Stimulated activated CD8-positive, alpha-beta memory T cell treated with anti-CD3 and anti-CD28 coated beads, Interleukin-7, amount 100 ng/mL, for 4 hours (primary cell): ENCODE data around the gene LUC7L3.
"Not testable (repeated sequence)": the region's sequence is repeated elsewhere in the genome, so short reads cannot be mapped to it uniquely, and the experiment has no call there.

Experiments used
- DNase-seq, 2 donors: peaks; one replicate each; pipeline ENCODE4 v3.0.0-alpha.2; 2020; ENCODE audit warnings: low read depth in 2 of 2

LUC7L3 gene

GRCh38 chr17:50785126-50785525, 65.7 kb downstream of the LUC7L3 start:
- DNase-seq: no peak

GRCh38 chr17:50785946-50786570, 66.7 kb downstream of the LUC7L3 start:
- no peak for DNase-seq

- no peak for DNase-seq
These were observed 67.7 kb downstream of the LUC7L3 start for GRCh38 chr17:50787106-50787505.

GRCh38 chr17:50790618-50791017, 71.2 kb downstream of the LUC7L3 start:
- DNase-seq: no peak

- DNase-seq: no peak
These were observed 72.7 kb downstream of the LUC7L3 start for GRCh38 chr17:50792132-50792531.

GRCh38 chr17:50793007-50793406, 73.6 kb downstream of the LUC7L3 start:
- DNase-seq: no peak

- DNase-seq: no peak
These were observed 75.0 kb downstream of the LUC7L3 start for GRCh38 chr17:50794361-50794760.

- DNase-seq: no peak
These were observed 77.9 kb downstream of the LUC7L3 start for GRCh38 chr17:50797135-50797810.

GRCh38 chr17:50798424-50799288, 79.3 kb downstream of the LUC7L3 start:
- DNase-seq: no peak

GRCh38 chr17:50799582-50799981, 80.2 kb downstream of the LUC7L3 start:
- no peak for DNase-seq

- DNase-seq: no peak
These were observed 80.8 kb downstream of the LUC7L3 start for GRCh38 chr17:50800196-50800700.

- DNase-seq: no peak
These were observed 83.5 kb downstream of the LUC7L3 start for GRCh38 chr17:50802609-50803571.

GRCh38 chr17:50803676-50804075, 84.3 kb downstream of the LUC7L3 start:
- DNase-seq: no peak

GRCh38 chr17:50804749-50805475, 85.5 kb downstream of the LUC7L3 start:
- DNase-seq: not testable (repeated sequence)

- no peak for DNase-seq
These were observed 86.1 kb downstream of the LUC7L3 start for GRCh38 chr17:50805486-50805885.
